ENCODE measurements around the gene C2CD2.

GRCh38 chr21:41907496-41908258, 46.1 kb downstream of the C2CD2 start:
- TF ChIP-seq CTCF (IDR thresholded peaks at IDR 0.05): no peak
- TF ChIP-seq POLR2A (IDR thresholded peaks at IDR 0.05): no peak

All from uterus (tissue), 2 donors.